Liver (tissue), 9 donors: Measurements from ENCODE around the gene VPS29. TPM values are rescaled to one million over a fixed set of nuclear protein-coding genes. Genes with fewer than 3 reads are reported as not detected.

Experiments
- DNase-seq: peaks from one replicate; pipeline ENCODE4 v3.0.0-alpha.2; 2017; ENCODE audit warnings: low spot score
- H3K27ac ChIP-seq, 2 donors: one replicate each; pipeline ENCODE4 v1.7.0; 2013; ENCODE audit warnings: inconsistent platforms in 2 of 2, low read length in 2 of 2, control low read depth in 1 of 2, low read depth in 1 of 2, mild to moderate bottlenecking in 1 of 2
- H3K27me3 ChIP-seq, 4 donors: one replicate each; pipeline versions ENCODE4 v1.6.1 to v1.7.0; 2013; ENCODE audit warnings: low read length in 3 of 4, inconsistent platforms in 1 of 4, mild to moderate bottlenecking in 1 of 4, moderate library complexity in 1 of 4; ENCODE audit not compliant: control insufficient read depth in 4 of 4, insufficient read depth in 4 of 4
- H3K36me3 ChIP-seq, 4 donors: one replicate each; pipeline versions ENCODE4 v1.6.1 to v1.7.0; 2013; ENCODE audit warnings: low read length in 3 of 4, mild to moderate bottlenecking in 3 of 4, low read depth in 1 of 4, moderate library complexity in 1 of 4; ENCODE audit not compliant: control insufficient read depth in 4 of 4, insufficient read depth in 3 of 4
- H3K4me1 ChIP-seq, 4 donors: one replicate each; pipeline versions ENCODE4 v1.6.1 to v1.7.0; 2013; ENCODE audit warnings: low read length in 3 of 4, mild to moderate bottlenecking in 3 of 4, moderate library complexity in 1 of 4; ENCODE audit not compliant: control insufficient read depth in 4 of 4, insufficient read depth in 4 of 4
- H3K4me3 ChIP-seq, 3 donors: one replicate each; pipeline versions ENCODE4 v1.6.1 to v1.7.0; 2013; ENCODE audit warnings: low read length in 3 of 3, control low read depth in 1 of 3, low read depth in 1 of 3, mild to moderate bottlenecking in 1 of 3
- H3K9ac ChIP-seq, 2 donors: one replicate each; pipeline ENCODE4 v1.7.0; 2013; ENCODE audit warnings: low read length in 2 of 2, mild to moderate bottlenecking in 2 of 2, moderate library complexity in 2 of 2, control low read depth in 1 of 2, low read depth in 1 of 2
- H3K9me3 ChIP-seq, 4 donors: one replicate each; pipeline versions ENCODE4 v1.6.1 to v1.7.0; 2013; ENCODE audit warnings: low read length in 3 of 4; ENCODE audit not compliant: control insufficient read depth in 4 of 4
- ATF3 ChIP-seq: IDR thresholded peaks from 2 replicates; pipeline ENCODE4 v1.6.1; 2016; ENCODE audit warnings: antibody characterized with exemption
- CTCF ChIP-seq: fragments of 150-350 bp; IDR thresholded peaks from 2 replicates; pipeline ENCODE4 v1.5.1; 2017; ENCODE audit warnings: improper control_type of control experiment, low read depth, low read length; ENCODE audit not compliant: missing input control
- EGR1 ChIP-seq, 2 donors: IDR thresholded peaks; 2 replicates each; pipeline ENCODE4 v1.6.1; 2016 to 2018; ENCODE audit warnings: antibody characterized with exemption in 2 of 2, low read depth in 2 of 2
- FOXA1 ChIP-seq: IDR thresholded peaks from 2 replicates; pipeline ENCODE4 v1.6.1; 2016; ENCODE audit warnings: antibody characterized with exemption
- FOXA2 ChIP-seq: IDR thresholded peaks from 2 replicates; pipeline ENCODE4 v1.6.1; 2016; ENCODE audit warnings: antibody characterized with exemption
- GABPA ChIP-seq, 2 donors: IDR thresholded peaks in 1 of 2; conservative IDR thresholded peaks in 1 of 2; 2 replicates each; pipeline ENCODE4 v1.6.1; 2016; ENCODE audit warnings: antibody characterized with exemption in 2 of 2, mild to moderate bottlenecking in 1 of 2, moderate library complexity in 1 of 2
- HNF4A ChIP-seq, 2 donors: conservative IDR thresholded peaks; 2 replicates each; pipeline ENCODE4 v1.6.1; 2016; ENCODE audit warnings: antibody characterized with exemption in 2 of 2, mild to moderate bottlenecking in 2 of 2
- HNF4G ChIP-seq: IDR thresholded peaks from 2 replicates; pipeline ENCODE4 v1.6.1; 2016; ENCODE audit warnings: antibody characterized with exemption
- JUND ChIP-seq, 2 donors: IDR thresholded peaks; 2 replicates each; pipeline ENCODE4 v1.6.1; 2016; ENCODE audit warnings: antibody characterized with exemption in 2 of 2
- MAX ChIP-seq: IDR thresholded peaks from 2 replicates; pipeline ENCODE4 v1.6.1; 2016; ENCODE audit warnings: antibody characterized with exemption
- NR2F2 ChIP-seq: IDR thresholded peaks from 2 replicates; pipeline ENCODE4 v1.6.1; 2016; ENCODE audit warnings: antibody characterized with exemption
- RAD21 ChIP-seq, 2 donors: IDR thresholded peaks; 2 replicates each; pipeline ENCODE4 v1.6.1; 2016; ENCODE audit warnings: antibody characterized with exemption in 2 of 2, mild to moderate bottlenecking in 2 of 2
- REST ChIP-seq: IDR thresholded peaks from 2 replicates; pipeline ENCODE4 v1.6.1; 2016; ENCODE audit warnings: antibody characterized with exemption, mild to moderate bottlenecking
- RXRA ChIP-seq, 2 donors: IDR thresholded peaks; 2 replicates each; pipeline ENCODE4 v1.6.1; 2017 to 2018; ENCODE audit warnings: antibody characterized with exemption in 2 of 2, mild to moderate bottlenecking in 1 of 2
- SP1 ChIP-seq: IDR thresholded peaks from 2 replicates; pipeline ENCODE4 v1.6.1; 2018; ENCODE audit warnings: antibody characterized with exemption, mild to moderate bottlenecking
- TAF1 ChIP-seq: conservative IDR thresholded peaks from 2 replicates; pipeline ENCODE4 v1.6.1; 2016; ENCODE audit warnings: antibody characterized with exemption, mild to moderate bottlenecking
- YY1 ChIP-seq: IDR thresholded peaks from 2 replicates; pipeline ENCODE4 v1.6.1; 2016; ENCODE audit warnings: antibody characterized with exemption, mild to moderate bottlenecking
- ZBTB33 ChIP-seq: IDR thresholded peaks from 2 replicates; pipeline ENCODE4 v1.6.1; 2016; ENCODE audit warnings: antibody characterized with exemption
- WGBS: extraction: QIAGEN DNeasy Blood & Tissue Kit; methylation state at CpG from one replicate; pipeline ENCODE4 v1.1.7; 2013; 5-methylcytosine and 5-hydroxymethylcytosine counted together
- polyA plus RNA-seq, 2 donors: library from polyadenylated mRNA; stranded (reverse) in 1 of 2; unstranded in 1 of 2; fragments of 200-250 nt in 1 of 2; fragments of >200 nt in 1 of 2; fragmentation: Nextera tagmentation in 1 of 2; extraction: Ambion mirVana in 1 of 2; gene quantifications; one replicate each; pipeline versions ENCODE4 v1.2.1 to v1.2.3, GENCODE V29; 2013 to 2015
- total RNA-seq, 2 donors: library from RNA; depleted of rRNA; stranded (reverse); fragments of >200 nt; gene quantifications; one replicate each; pipeline ENCODE4 v1.2.3, GENCODE V29; 2014
- donor health status: healthy.
- donor health status: healthy.
- donor health status: healthy.
- donor health status: healthy.
- donor health status: healthy.

Gene VPS29
- total and polyA plus RNA-seq, 4 donors = 48.0 to 170 (median 67.8) TPM

- peak; percentile 98 for TF ChIP-seq ZBTB33
These were observed 33.5 kb downstream of the VPS29 start, which contains the start of the genes FAM216A and GPN3 (continued) for GRCh38 chr12:110468214-110469048.

GRCh38 chr12:110467847-110468213 lies 34.1 kb downstream of the VPS29 start:
- Histone ChIP-seq H3K27me3 (no peaks in the 10 kb centered on the region), H3K4me1 (peaks cover 0 to 27% (median 21%) of the 10 kb centered on the region in 4 donors), H3K9me3 (no peaks in the 10 kb centered on the region), H3K4me3 (peak overlapping the region; percentile 71 to 99 (median 90)), H3K27ac (peak overlapping the region; percentile 79 to 95), H3K36me3 (peaks cover 0 to 7% (median 6%) of the 10 kb centered on the region in 4 donors), H3K9ac (peak overlapping the region; percentile 77 to 93)
- under 1% methylated on average over 15 of the region's 15 CpGs for WGBS
- TF ChIP-seq ATF3 = no peak
- TF ChIP-seq FOXA1 = no peak
- TF ChIP-seq TAF1 = no peak
- no peak for TF ChIP-seq EGR1 (IDR thresholded peaks at IDR 0.05; ENCODE audit: low read depth in 2 of 2)
- no peak for TF ChIP-seq ZBTB33
- no peak for TF ChIP-seq HNF4A (conservative IDR thresholded peaks at IDR 0.05)
- no peak for TF ChIP-seq NR2F2
- no peak for TF ChIP-seq HNF4G
- no peak for TF ChIP-seq CTCF
- TF ChIP-seq RAD21 (IDR thresholded peaks at IDR 0.05) = no peak
- TF ChIP-seq YY1 = no peak
- TF ChIP-seq RXRA (IDR thresholded peaks at IDR 0.05) = no peak
- TF ChIP-seq JUND (IDR thresholded peaks at IDR 0.05) = no peak
- TF ChIP-seq SP1 = no peak
- TF ChIP-seq MAX = no peak
- TF ChIP-seq FOXA2 = no peak
- TF ChIP-seq REST = no peak
- TF ChIP-seq GABPA (IDR thresholded peaks at IDR 0.05 in 1 of 2, conservative IDR thresholded peaks at IDR 0.05 in 1 of 2) = no peak
- DNase-seq = no peak
